ENCODE measurements around the gene ZNF236.
"Not testable (repeated sequence)": the region's sequence is repeated elsewhere in the genome, so short reads cannot be mapped to it uniquely, and the experiment has no call there.

The ZNF236 gene

GRCh38 chr18:77012806-77013541 is 190.6 kb downstream of the ZNF236 start:
- DNase-seq = no peak

GRCh38 chr18:77013811-77014521 is 191.6 kb downstream of the ZNF236 start:
- DNase-seq = no peak

GRCh38 chr18:77014538-77014937 is 192.2 kb downstream of the ZNF236 start:
- DNase-seq = no peak

GRCh38 chr18:77015169-77015568 is 192.8 kb downstream of the ZNF236 start:
- DNase-seq = no peak

DNA sequence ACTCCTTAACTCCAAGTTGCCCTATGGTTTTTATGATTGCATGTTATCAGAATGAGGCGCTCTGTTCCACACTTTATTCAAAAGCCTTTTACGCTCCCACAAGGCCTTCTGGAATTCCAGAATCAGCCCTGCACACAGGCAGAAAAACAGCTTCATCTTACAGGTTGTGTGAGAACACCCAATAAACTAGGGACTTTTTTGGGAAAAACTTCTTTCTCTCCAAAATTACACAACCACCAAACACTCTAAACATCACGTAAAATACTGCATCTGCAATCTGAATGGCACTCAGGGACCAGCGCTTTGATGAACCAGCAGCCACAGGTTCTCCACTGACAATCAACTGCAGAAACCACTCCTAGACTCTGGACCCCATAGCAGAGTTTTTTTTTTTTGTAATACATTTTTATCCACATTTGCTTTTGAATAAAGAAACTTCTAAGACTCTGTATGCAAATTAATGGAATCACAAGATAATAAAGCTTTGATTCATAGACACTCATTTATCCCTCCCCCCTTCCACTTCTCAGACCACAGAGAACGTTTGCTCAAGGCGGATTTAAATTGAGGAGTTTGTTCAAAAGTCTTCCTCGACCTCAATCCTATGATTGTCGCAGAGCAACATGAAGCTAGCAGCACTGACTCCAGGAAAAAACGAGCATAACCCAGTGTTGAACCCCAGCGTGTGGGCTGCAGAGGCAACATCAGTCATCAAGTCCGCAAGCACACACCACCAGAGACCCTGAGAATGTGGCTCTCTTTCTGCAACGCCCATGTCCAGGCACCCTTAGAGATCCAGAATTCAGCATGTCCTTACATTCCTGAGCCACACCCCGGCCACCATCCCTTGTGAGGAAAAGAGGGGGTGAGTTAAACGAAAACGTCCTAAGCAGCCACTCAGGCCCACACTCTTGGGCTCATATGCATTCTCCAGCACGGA is 193.7 kb downstream of the ZNF236 start:
- no peak for DNase-seq

- no peak for DNase-seq
Measured at GRCh38 chr18:77016936-77017335, 194.6 kb downstream of the ZNF236 start.

- DNase-seq = no peak
Measured at GRCh38 chr18:77017355-77017754, 195.0 kb downstream of the ZNF236 start.

DNA sequence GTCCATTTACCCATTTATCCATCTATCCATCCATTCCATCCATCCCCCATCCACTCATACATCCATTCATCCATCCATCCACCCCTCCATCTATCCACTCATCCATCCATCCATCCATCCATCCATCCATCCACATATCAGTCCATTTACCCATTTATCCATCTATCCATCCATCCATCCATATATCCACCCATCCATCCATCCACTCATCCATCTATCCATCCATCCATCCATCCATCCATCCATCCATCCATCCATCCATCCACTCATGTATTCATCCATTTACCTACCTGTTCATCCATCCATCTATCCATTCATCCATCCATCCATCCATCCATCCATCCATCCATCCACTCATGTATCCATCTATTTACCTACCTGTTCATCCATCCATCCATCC is 196.3 kb downstream of the ZNF236 start:
- not testable (repeated sequence) for DNase-seq

GRCh38 chr18:77019641-77020040 is 197.3 kb downstream of the ZNF236 start:
- no peak for DNase-seq
